LNCAP (cell line): ENCODE measurements around the gene ATP5MC2.

Experiments used
- TF ChIP-seq, protein P1 (sequence below): fragments of 450-650 bp; IDR thresholded peaks from 2 replicates; pipeline ENCODE4 v1.5.1; 2017; ENCODE audit warnings: mild to moderate bottlenecking

Gene ATP5MC2

GRCh38 chr12:53686436-53686835 is 10.6 kb upstream of the ATP5MC2 start:
- TF ChIP-seq, protein P1, sequence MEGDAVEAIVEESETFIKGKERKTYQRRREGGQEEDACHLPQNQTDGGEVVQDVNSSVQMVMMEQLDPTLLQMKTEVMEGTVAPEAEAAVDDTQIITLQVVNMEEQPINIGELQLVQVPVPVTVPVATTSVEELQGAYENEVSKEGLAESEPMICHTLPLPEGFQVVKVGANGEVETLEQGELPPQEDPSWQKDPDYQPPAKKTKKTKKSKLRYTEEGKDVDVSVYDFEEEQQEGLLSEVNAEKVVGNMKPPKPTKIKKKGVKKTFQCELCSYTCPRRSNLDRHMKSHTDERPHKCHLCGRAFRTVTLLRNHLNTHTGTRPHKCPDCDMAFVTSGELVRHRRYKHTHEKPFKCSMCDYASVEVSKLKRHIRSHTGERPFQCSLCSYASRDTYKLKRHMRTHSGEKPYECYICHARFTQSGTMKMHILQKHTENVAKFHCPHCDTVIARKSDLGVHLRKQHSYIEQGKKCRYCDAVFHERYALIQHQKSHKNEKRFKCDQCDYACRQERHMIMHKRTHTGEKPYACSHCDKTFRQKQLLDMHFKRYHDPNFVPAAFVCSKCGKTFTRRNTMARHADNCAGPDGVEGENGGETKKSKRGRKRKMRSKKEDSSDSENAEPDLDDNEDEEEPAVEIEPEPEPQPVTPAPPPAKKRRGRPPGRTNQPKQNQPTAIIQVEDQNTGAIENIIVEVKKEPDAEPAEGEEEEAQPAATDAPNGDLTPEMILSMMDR = no peak

DNA sequence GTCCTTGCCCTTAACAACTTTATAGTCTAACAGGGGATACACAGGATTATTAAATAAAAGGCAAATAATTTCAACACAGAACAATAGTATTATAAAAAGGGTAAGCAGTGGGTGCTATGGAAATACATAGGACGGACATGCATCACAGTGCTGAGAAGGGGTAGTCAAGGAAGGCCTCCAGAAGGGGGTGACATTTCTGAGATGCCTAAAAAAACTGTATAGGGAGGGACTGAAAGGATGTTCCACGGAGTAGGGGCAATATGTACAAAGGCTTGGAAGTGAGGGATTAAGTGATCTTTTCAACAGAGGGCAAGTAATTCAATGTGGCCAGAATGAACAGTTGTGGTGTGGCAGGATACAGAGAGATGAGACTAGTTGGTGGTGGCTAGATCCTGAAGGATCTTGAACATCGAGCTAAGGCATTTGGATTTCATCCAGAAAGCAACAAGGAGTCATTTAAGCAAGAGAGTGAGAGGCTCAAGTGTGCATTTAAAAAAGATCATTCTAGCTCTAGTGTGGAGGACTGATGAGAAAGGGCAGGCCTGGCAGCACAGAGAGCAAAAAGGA is 8.9 kb upstream of the ATP5MC2 start:
- TF ChIP-seq, protein P1 = no peak

DNA sequence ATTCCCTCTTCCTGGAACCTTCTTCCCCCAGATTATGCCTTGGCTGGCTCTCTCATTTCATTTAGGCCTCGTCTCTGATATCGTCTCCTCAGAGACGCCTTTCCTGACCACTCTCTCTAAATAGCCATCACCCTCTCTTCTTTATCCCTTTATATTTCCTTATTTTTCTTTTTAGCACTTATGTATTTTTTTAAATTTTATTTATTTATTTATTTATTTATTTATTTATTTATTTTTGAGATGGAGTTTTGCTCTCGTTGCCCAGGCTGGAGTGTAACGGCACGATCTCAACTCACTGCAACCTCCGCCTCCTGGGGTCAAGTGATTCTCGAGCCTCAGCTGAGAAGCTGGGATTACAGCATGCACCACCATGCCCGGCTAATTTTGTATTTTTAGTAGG is 8.1 kb upstream of the ATP5MC2 start:
- TF ChIP-seq, protein P1 = no peak

GRCh38 chr12:53683494-53683893 is 7.6 kb upstream of the ATP5MC2 start:
- TF ChIP-seq, protein P1 = no peak

DNA sequence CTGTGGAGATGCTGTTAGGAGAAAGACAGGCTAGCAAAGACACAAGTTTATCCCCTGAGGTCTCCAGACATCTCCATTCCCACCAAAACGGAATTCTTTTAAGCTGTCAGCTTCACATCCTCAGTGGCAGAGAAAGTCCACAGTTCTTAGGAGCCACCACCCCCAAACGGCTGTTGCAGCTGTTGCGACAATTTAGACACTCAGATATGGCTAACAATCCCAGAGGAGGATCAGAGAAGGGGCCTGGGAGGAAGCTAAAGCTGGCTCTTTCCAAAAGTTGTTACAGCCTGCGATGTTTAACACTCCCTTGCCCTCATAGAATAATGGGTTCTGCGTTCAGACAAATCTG is 1.9 kb upstream of the ATP5MC2 start:
- TF ChIP-seq, protein P1 = no peak

GRCh38 chr12:53677016-53677799 is 1.3 kb upstream of the ATP5MC2 start:
- TF ChIP-seq, protein P1 = no peak

- TF ChIP-seq, protein P1 = no peak
Measured at GRCh38 chr12:53676656-53677015, 753 bp upstream of the ATP5MC2 start.
